SU-DHL-6 (cell line): ENCODE data around the gene SPAG7.

ENCODE experiments used
- CTCF ChIP-seq: fragments of 200-600 bp; sonication (generic); IDR thresholded peaks from one replicate; pipeline ENCODE4 v1.5.1; 2017; ENCODE audit warnings: antibody characterized with exemption, mild to moderate bottlenecking, low read length, moderate library complexity; ENCODE audit not compliant: insufficient read depth, poor library complexity, severe bottlenecking
- EZH2phosphoT487 ChIP-seq: fragments of 200-600 bp; sonication (generic), shearing (Covaris generic); conservative IDR thresholded peaks from 2 replicates; pipeline ENCODE4 v1.6.1; 2018; ENCODE audit warnings: mild to moderate bottlenecking, antibody characterized with exemption, low read length, moderate library complexity, mixed read lengths

- TF ChIP-seq CTCF (no peak), EZH2phosphoT487 (no peak)
Observed at GRCh38 chr17:4931963-4932362, 35.7 kb downstream of the SPAG7 start, which contains the start of gene GP1BA.
